Liver (tissue), 9 donors: Measurements from ENCODE around the gene ZC3H13. TPM values are rescaled to one million over a fixed set of nuclear protein-coding genes. Genes with fewer than 3 reads are reported as not detected.
A peak's percentile ranks its signal among the peaks of the same experiment; 100 is the strongest.

Experiments
- DNase-seq: peaks from one replicate; pipeline ENCODE4 v3.0.0-alpha.2; 2017; ENCODE audit warnings: low spot score
- H3K27ac ChIP-seq, 2 donors: one replicate each; pipeline ENCODE4 v1.7.0; 2013; ENCODE audit warnings: inconsistent platforms in 2 of 2, low read length in 2 of 2, control low read depth in 1 of 2, low read depth in 1 of 2, mild to moderate bottlenecking in 1 of 2
- H3K27me3 ChIP-seq, 4 donors: one replicate each; pipeline versions ENCODE4 v1.6.1 to v1.7.0; 2013; ENCODE audit warnings: low read length in 3 of 4, inconsistent platforms in 1 of 4, mild to moderate bottlenecking in 1 of 4, moderate library complexity in 1 of 4; ENCODE audit not compliant: control insufficient read depth in 4 of 4, insufficient read depth in 4 of 4
- H3K36me3 ChIP-seq, 4 donors: one replicate each; pipeline versions ENCODE4 v1.6.1 to v1.7.0; 2013; ENCODE audit warnings: low read length in 3 of 4, mild to moderate bottlenecking in 3 of 4, low read depth in 1 of 4, moderate library complexity in 1 of 4; ENCODE audit not compliant: control insufficient read depth in 4 of 4, insufficient read depth in 3 of 4
- H3K4me1 ChIP-seq, 4 donors: one replicate each; pipeline versions ENCODE4 v1.6.1 to v1.7.0; 2013; ENCODE audit warnings: low read length in 3 of 4, mild to moderate bottlenecking in 3 of 4, moderate library complexity in 1 of 4; ENCODE audit not compliant: control insufficient read depth in 4 of 4, insufficient read depth in 4 of 4
- H3K4me3 ChIP-seq, 3 donors: one replicate each; pipeline versions ENCODE4 v1.6.1 to v1.7.0; 2013; ENCODE audit warnings: low read length in 3 of 3, control low read depth in 1 of 3, low read depth in 1 of 3, mild to moderate bottlenecking in 1 of 3
- H3K9ac ChIP-seq, 2 donors: one replicate each; pipeline ENCODE4 v1.7.0; 2013; ENCODE audit warnings: low read length in 2 of 2, mild to moderate bottlenecking in 2 of 2, moderate library complexity in 2 of 2, control low read depth in 1 of 2, low read depth in 1 of 2
- H3K9me3 ChIP-seq, 4 donors: one replicate each; pipeline versions ENCODE4 v1.6.1 to v1.7.0; 2013; ENCODE audit warnings: low read length in 3 of 4; ENCODE audit not compliant: control insufficient read depth in 4 of 4
- ATF3 ChIP-seq: IDR thresholded peaks from 2 replicates; pipeline ENCODE4 v1.6.1; 2016; ENCODE audit warnings: antibody characterized with exemption
- CTCF ChIP-seq: fragments of 150-350 bp; IDR thresholded peaks from 2 replicates; pipeline ENCODE4 v1.5.1; 2017; ENCODE audit warnings: improper control_type of control experiment, low read depth, low read length; ENCODE audit not compliant: missing input control
- EGR1 ChIP-seq, 2 donors: IDR thresholded peaks; 2 replicates each; pipeline ENCODE4 v1.6.1; 2016 to 2018; ENCODE audit warnings: antibody characterized with exemption in 2 of 2, low read depth in 2 of 2
- FOXA1 ChIP-seq: IDR thresholded peaks from 2 replicates; pipeline ENCODE4 v1.6.1; 2016; ENCODE audit warnings: antibody characterized with exemption
- FOXA2 ChIP-seq: IDR thresholded peaks from 2 replicates; pipeline ENCODE4 v1.6.1; 2016; ENCODE audit warnings: antibody characterized with exemption
- GABPA ChIP-seq, 2 donors: IDR thresholded peaks in 1 of 2; conservative IDR thresholded peaks in 1 of 2; 2 replicates each; pipeline ENCODE4 v1.6.1; 2016; ENCODE audit warnings: antibody characterized with exemption in 2 of 2, mild to moderate bottlenecking in 1 of 2, moderate library complexity in 1 of 2
- HNF4G ChIP-seq: IDR thresholded peaks from 2 replicates; pipeline ENCODE4 v1.6.1; 2016; ENCODE audit warnings: antibody characterized with exemption
- JUND ChIP-seq, 2 donors: IDR thresholded peaks; 2 replicates each; pipeline ENCODE4 v1.6.1; 2016; ENCODE audit warnings: antibody characterized with exemption in 2 of 2
- NR2F2 ChIP-seq: IDR thresholded peaks from 2 replicates; pipeline ENCODE4 v1.6.1; 2016; ENCODE audit warnings: antibody characterized with exemption
- RXRA ChIP-seq, 2 donors: IDR thresholded peaks; 2 replicates each; pipeline ENCODE4 v1.6.1; 2017 to 2018; ENCODE audit warnings: antibody characterized with exemption in 2 of 2, mild to moderate bottlenecking in 1 of 2
- SP1 ChIP-seq: IDR thresholded peaks from 2 replicates; pipeline ENCODE4 v1.6.1; 2018; ENCODE audit warnings: antibody characterized with exemption, mild to moderate bottlenecking
- TAF1 ChIP-seq: conservative IDR thresholded peaks from 2 replicates; pipeline ENCODE4 v1.6.1; 2016; ENCODE audit warnings: antibody characterized with exemption, mild to moderate bottlenecking
- ZBTB33 ChIP-seq: IDR thresholded peaks from 2 replicates; pipeline ENCODE4 v1.6.1; 2016; ENCODE audit warnings: antibody characterized with exemption
- WGBS: extraction: QIAGEN DNeasy Blood & Tissue Kit; methylation state at CpG from one replicate; pipeline ENCODE4 v1.1.7; 2013; 5-methylcytosine and 5-hydroxymethylcytosine counted together
- polyA plus RNA-seq, 2 donors: library from polyadenylated mRNA; stranded (reverse) in 1 of 2; unstranded in 1 of 2; fragments of 200-250 nt in 1 of 2; fragments of >200 nt in 1 of 2; fragmentation: Nextera tagmentation in 1 of 2; extraction: Ambion mirVana in 1 of 2; gene quantifications; one replicate each; pipeline versions ENCODE4 v1.2.1 to v1.2.3, GENCODE V29; 2013 to 2015
- total RNA-seq, 2 donors: library from RNA; depleted of rRNA; stranded (reverse); fragments of >200 nt; gene quantifications; one replicate each; pipeline ENCODE4 v1.2.3, GENCODE V29; 2014
- donor health status: healthy.
- donor health status: healthy.
- donor health status: healthy.
- donor health status: healthy.
- donor health status: healthy.

The ZC3H13 gene
- total and polyA plus RNA-seq, 4 donors, result 10.0 to 62.1 (median 28.9) TPM

- 79% methylated on average over 5 of the region's 5 CpGs for WGBS
- no peaks in the 10 kb centered on the region for H3K9me3 ChIP-seq
Measured at GRCh38 chr13:46057256-46058015, 4.9 kb upstream of the ZC3H13 start.

GRCh38 chr13:46053162-46054012 lies 841 bp upstream of the ZC3H13 start:
- DNase-seq, result no peak
- TF ChIP-seq FOXA1 (peak; percentile 4), GABPA (IDR thresholded peaks at IDR 0.05 in 1 of 2, conservative IDR thresholded peaks at IDR 0.05 in 1 of 2) (no peak)
- Histone ChIP-seq H3K36me3 (peaks cover 2 to 43% (median 22%) of the 10 kb centered on the region in 4 donors), H3K27me3 (no peaks in the 10 kb centered on the region), H3K4me1 (peaks cover 2 to 38% (median 15%) of the 10 kb centered on the region in 4 donors), H3K9ac (peak overlapping the region; percentile 85 to 96), H3K27ac (peak overlapping the region; percentile 91 to 94), H3K9me3 (no peaks in the 10 kb centered on the region), H3K4me3 (peak overlapping the region; percentile 79 to 89 (median 87))
- 55% methylated on average over 18 of the region's 18 CpGs for WGBS

More at GRCh38 chr13:46057256-46058015, 4.9 kb upstream of the ZC3H13 start:
- Histone ChIP-seq H3K27me3 (no peaks in the 10 kb centered on the region), H3K36me3 (peaks cover 2 to 68% (median 44%) of the 10 kb centered on the region in 4 donors), H3K4me1 (peaks cover 2 to 25% (median 10%) of the 10 kb centered on the region in 4 donors), H3K27ac (no peak overlapping the region), H3K9ac (no peak overlapping the region), H3K4me3 (no peak overlapping the region)
- no peak for DNase-seq
- no peak for TF ChIP-seq CTCF
- TF ChIP-seq SP1, result no peak
- TF ChIP-seq ATF3, result no peak

- H3K4me1 ChIP-seq, result peaks cover 2 to 38% (median 15%) of the 10 kb centered on the region in 4 donors
- under 1% methylated on average over 7 of the region's 7 CpGs for WGBS
Measured at GRCh38 chr13:46051968-46052318, 603 bp downstream of the ZC3H13 start.

GRCh38 chr13:46050771-46051170 lies 1.8 kb downstream of the ZC3H13 start:
- no peak overlapping the region for H3K4me3 ChIP-seq
- TF ChIP-seq RXRA (IDR thresholded peaks at IDR 0.05), result no peak
- TF ChIP-seq FOXA1, result no peak
- no peak for TF ChIP-seq ATF3
- no peak for TF ChIP-seq CTCF
- TF ChIP-seq FOXA2, result no peak
- TF ChIP-seq JUND (IDR thresholded peaks at IDR 0.05), result no peak
- TF ChIP-seq ZBTB33, result no peak
- TF ChIP-seq SP1, result no peak
- TF ChIP-seq TAF1, result no peak
- no peak for TF ChIP-seq HNF4G
- no peak for TF ChIP-seq NR2F2

More at GRCh38 chr13:46051968-46052318, 603 bp downstream of the ZC3H13 start:
- Histone ChIP-seq H3K27ac (peak overlapping the region; percentile 91 to 94), H3K9ac (peak overlapping the region; percentile 85 to 96), H3K27me3 (no peaks in the 10 kb centered on the region), H3K4me3 (peak overlapping the region; percentile 79 to 89 (median 87)), H3K36me3 (peaks cover 2 to 28% (median 10%) of the 10 kb centered on the region in 4 donors), H3K9me3 (no peaks in the 10 kb centered on the region)
- TF ChIP-seq JUND (IDR thresholded peaks at IDR 0.05) (no peak), FOXA2 (no peak), EGR1 (IDR thresholded peaks at IDR 0.05; ENCODE audit: low read depth in 2 of 2) (no peak), TAF1 (no peak), HNF4G (no peak)
- no peak for DNase-seq

More at GRCh38 chr13:46050771-46051170, 1.8 kb downstream of the ZC3H13 start:
- no peaks in the 10 kb centered on the region for H3K27me3 ChIP-seq
- peaks cover 2 to 18% (median 8%) of the 10 kb centered on the region in 4 donors for H3K36me3 ChIP-seq
- no peak overlapping the region for H3K9ac ChIP-seq
- H3K9me3 ChIP-seq, result no peaks in the 10 kb centered on the region
- H3K4me1 ChIP-seq, result peaks cover 0 to 35% (median 15%) of the 10 kb centered on the region in 4 donors
- no peak overlapping the region for H3K27ac ChIP-seq
- DNase-seq, result no peak
